Tongue (tissue), 2 donors: ENCODE data around the gene HSD3B7. TPM values are rescaled to one million over a fixed set of nuclear protein-coding genes. Genes with fewer than 3 reads are reported as not detected.
"Not testable (repeated sequence)": the region's sequence is repeated elsewhere in the genome, so short reads cannot be mapped to it uniquely, and the experiment has no call there.

Experiments used
- DNase-seq: peaks from one replicate; pipeline ENCODE4 v3.0.0-alpha.2; 2015
- total RNA-seq: library from RNA; depleted of rRNA; stranded (reverse); fragments of >200 nt; gene quantifications from one replicate; pipeline ENCODE4 v1.2.3, GENCODE V29; 2014

Gene HSD3B7
- total RNA-seq, 1 donor from 2014 or later = 15.9 TPM

DNA sequence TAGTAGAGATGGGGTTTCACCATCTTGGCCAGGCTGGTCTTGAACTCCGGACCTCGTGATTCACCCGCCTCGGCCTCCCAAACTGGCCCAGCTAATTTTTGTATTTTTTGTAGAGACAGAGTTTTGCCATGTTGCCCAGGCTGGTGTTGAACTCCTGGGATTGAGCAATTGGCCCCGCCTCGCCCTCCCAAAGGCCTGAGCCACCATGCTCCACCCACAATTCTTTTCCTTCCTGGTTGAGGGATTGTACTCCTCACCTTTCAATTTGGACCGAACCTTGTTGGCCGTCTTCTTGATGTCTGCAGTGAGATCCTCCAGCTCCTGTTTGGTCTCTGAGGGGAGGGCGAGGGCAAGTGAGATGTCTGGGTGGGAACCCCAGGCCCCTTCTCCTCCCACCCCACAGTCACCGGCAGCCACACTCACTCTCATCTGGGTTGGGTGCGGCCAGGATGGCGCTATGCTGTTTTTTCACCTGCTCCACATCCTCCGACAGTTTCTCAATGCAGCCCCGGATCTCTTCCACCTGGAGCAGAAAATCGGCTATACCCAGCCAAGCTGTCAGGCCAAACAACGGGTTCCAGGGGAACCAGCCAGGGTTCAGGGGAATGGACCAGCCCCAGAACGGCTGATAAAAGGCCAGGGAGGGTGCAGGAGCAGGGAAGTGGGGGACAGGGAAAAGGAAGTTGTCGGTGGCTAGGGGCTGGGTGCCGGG, 15.8 kb downstream of the HSD3B7 start:
- DNase-seq = no peak

DNA sequence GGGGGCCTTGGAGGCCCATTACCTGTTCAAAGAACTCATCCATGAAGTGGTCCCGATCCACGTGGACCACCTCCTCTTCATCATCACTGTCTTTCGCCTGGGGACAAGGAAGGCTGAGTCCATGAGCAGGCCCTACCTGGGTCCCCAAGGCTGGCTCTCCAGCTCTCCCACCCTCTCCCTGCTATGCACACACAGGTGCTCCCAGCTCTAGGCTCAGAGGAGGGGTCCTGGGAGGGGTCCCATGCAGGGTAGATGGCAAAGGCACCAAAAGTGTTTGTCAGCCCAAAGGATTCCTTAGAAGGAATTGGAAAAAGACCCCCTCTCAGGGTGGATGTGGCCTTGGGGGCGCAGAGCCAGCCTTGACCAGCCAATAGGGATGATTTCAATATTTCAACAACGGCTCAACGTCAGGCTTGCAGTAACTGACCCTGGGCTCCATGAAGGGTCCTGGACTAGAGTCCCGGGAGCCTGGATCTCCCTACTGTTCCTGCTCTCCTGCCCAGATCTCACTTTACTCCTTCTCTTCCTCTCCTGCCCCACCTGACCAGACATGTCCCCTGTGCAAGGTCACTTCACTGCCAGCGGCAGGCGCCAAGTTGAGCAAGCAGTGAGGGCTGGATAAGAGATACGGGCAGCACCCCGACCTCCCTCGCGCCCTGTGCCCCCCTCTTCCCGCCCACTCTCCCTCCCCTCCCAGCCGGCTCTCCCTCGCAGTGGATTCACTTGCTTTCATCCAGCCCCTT, 16.7 kb downstream of the HSD3B7 start:
- DNase-seq = no peak

DNA sequence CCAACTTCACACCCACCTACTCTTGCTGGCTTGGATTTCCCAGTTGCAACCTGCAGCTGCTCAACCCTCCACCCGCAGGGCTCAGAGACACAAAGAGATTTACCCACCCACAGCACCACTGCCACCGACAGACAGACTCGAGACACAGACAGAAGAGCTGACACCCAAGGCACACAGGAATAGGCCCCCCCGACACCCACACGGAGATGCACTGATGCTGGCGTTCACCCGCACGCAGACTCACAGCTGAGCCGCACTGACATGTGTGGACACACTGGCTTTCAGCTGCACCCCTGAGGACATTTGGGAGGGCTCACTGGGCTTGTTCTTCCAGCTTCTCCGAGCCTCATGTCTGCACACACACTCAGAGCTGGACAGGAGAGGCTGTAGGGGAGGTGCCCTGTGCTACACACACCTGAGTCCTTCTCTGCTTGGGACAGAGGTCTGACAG, 17.3 kb downstream of the HSD3B7 start:
- DNase-seq = peak; percentile 50

DNA sequence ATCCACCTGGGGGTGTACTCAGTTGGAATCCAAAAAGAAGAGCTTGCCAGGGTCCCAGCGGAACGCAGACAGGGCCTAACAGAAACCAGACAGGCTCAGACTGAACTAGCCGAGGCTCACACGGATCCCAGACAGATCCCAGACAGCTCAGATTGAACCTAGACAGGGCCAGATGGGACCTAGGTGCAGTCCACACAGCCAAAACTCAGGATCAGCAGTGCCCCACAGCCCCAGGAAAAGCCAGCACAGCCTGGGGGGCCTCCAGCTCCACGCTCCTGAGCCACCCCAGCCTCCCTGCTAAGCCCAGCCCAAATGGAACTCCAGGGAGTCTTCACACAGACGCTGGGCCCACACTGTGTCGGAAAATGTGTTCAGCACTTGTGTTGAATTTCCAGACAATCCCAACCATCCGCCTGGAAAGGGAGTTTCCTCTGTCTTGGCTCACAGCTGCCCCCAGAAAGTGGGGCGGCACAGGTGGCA, 17.9 kb downstream of the HSD3B7 start:
- DNase-seq = peak; percentile 74

DNA sequence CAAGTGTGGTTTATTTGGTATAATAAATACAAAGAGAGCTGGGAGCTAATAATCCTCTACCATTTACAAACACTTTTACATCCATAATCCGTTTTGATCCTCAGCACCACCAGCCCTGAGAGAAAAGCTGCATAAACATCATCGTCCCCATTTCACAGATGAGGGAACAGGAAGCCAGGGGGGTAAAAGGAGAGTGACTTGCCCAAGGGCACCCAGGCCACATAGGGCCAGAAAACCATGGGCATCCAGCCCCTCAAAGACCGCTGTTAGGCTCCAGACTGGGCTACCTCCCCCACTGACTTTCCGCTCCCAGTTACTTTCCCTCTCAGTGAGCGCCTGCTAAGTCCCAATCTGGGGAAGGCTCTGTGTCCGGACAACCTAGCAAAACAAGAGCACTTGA, 18.7 kb downstream of the HSD3B7 start:
- no peak for DNase-seq

DNA sequence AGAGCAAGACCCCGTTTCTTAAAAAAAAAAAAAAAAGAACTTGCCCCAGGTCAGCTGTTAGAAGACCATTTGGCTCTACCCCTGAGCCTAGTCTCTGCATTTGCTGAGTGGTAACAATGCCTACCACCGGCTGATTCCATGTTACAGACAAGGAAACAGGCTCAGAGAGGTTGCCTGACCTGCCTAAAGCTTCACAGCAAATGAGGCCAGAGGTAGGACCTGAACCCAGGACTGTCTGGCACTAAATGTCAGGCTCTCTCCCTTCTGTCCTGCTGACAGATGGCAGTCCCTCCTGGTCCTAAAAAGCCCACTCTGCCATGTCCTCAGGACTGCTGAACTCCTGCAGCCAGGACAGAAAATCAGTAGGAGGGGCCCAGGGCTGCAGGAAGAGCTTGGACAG, 19.7 kb downstream of the HSD3B7 start:
- no peak for DNase-seq

DNA sequence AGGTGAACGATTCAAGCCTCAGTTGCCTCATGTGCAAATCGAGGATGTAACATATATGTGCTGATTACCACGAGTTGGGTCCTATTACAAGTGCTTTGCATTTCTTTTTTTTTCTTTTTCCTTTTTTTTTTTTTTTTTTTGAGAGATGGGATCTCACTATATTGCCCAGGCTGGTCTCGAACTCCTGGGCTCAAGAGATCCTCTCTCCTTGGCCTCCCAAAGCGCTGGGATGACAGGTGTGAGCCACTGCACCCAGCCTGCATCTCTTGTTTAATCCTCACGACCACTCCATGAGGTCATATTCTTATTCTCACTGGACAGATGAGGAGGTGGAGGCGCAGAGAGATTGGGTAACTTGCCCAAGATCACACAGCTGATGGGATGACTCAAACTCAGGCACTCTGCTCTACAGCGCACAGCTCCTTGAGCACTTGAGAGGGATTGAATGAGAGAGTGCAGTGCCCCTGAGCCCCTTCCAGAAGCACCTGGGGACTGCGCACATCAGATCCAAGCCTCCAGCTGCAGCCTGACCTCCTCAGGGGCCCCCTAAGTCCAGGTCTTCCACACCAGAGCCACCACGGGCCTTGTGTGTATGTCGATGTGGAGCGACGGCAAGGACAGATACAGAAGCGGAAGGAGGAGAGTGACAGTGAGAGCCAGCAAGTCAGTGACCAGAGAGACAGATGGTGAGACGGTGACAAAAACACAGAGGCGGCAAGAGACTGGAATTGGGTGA, 20.5 kb downstream of the HSD3B7 start:
- no peak for DNase-seq

DNA sequence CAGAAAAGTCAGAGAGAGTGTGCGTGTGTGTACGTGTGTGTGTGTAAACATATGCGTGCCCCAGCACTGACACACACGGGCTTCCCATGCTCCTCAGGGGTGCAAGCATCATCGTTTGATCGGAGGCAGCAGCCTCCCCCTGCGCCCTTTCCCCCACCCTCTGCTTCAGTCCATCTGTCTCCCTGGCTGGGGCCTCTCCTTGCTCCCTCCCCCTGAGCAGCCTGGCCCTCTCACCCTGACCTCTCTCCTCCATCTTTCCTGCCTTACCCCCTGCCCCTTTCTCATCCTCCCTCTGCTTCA, 21.0 kb downstream of the HSD3B7 start:
- no peak for DNase-seq

DNA sequence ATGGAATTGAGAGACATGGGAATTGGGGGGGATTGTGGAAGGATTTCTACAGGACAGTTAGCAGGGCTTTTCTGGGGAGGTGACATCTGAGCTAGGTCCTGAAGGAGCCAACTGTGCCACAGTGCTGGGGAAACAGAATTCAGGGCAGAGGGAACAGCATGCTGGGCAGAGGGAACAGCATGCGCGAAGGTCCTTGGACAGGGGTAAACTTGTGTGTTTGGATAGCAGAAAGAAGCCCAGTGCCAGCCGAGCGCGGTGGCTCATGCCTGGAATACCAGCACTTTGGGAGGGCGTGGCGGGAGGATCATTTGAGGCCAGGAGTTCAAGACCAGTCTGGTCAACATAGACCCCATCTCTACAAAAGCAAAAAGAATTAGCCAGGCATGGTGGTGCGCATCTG, 21.6 kb downstream of the HSD3B7 start:
- no peak for DNase-seq

DNA sequence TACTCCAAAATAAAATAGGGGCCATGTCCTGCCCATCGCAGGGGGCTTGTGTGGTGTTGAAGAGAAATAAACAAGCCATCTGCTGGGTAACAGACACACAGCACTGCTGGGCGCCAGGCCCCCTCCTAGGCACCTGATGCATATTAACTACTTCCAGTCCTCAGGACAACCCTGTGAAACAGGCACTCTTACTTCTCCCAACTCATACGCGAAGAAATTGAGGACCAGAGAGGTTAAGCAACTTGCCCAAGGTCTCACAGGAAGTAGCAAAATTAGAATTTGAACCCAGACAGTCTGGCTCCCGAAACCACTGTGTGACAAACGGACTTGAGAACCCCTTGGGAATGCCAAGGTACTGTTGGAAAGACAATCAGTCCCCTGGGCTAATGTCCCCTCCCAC, 22.7 kb downstream of the HSD3B7 start:
- DNase-seq = no peak

DNA sequence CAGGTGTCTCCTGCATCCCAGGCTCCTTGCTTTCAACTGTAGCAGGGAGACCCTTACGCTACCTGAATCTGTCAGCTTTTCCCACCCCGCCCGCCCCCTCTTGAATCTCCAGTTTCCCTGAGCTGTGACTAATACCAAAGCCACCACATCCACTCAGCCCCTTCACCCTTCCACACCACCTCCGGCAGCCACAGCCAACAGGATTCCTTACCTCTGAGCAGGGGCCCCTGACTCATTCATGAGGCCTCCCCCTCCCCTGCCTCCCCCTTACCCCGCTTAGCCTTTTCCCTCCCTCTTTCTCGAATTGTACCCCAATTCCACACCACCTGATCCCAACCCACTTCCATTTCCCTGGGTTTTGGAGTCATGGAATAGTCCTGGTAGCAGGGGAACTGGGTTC, 23.1 kb downstream of the HSD3B7 start:
- no peak for DNase-seq

DNA sequence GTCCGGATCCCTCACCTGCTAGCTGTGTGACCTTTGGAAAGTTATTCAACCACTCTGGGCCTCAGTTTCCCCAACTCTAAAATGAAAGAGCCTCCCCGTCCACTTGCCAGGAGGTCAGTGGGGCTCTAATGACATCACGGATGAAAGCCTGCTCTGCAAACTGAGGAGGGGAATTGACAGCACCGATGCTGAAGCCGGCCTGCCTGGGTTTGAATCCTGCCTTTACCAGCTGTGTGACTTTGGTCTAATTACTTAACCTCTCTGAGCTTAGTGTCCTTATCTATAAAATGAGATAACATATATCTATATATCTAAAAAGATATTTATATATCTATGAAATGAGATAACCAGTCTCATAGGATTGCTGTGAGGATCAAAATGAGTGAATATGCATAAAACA, 23.5 kb downstream of the HSD3B7 start:
- DNase-seq = no peak

DNA sequence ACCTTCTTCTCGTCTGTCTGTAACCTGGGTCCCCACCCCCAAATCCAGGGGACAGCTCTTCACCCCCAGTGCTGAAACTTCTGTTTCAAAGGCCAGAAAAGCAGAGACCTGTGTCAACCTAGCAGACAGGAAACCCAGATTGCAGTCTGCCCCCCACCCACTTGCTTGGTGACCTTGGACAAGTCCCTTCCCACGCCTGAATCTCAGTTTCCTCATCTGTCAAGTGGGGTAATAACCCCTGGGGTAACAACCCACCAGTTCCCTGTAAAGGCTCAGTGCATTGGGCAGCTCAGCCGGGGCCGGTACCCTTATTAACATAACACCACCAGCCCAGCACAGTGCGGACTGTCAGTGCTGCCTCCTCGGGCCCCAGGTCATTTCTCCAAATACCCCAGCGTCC, 24.1 kb downstream of the HSD3B7 start:
- DNase-seq = no peak

DNA sequence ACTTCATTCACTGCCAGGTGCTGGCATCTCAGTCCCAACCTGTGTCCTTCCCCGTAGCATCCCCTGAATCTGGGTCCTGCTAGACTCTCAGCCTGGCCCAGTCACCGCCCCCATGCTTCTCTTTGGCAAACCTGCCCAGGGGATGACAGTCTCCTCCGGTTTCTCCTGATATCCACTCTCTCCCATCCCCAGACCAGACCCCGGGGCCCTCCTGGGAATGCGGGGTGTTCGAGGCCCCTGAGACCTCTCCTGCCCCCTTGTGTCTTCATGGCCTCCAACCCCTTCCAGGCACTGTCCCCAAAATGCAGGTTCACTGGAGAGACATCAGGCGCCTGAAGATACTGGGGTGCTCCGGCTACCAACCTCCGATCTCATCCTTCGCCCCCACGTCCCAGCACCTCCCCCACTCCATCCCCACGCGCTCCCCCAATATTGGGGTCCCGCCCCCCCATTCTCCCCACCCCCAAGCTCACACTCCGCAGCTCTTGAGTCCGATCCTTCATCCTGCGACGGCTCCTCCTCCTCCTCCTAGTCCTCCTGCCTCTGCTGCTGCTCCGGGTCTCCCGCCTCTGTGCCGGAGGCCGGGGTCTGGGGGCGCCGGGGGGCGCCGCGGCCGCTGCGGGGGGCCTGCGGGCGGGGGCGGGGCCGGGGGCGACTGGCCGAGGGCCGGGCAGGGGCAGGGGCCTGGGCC, 25.0 kb downstream of the HSD3B7 start:
- DNase-seq = no peak

DNA sequence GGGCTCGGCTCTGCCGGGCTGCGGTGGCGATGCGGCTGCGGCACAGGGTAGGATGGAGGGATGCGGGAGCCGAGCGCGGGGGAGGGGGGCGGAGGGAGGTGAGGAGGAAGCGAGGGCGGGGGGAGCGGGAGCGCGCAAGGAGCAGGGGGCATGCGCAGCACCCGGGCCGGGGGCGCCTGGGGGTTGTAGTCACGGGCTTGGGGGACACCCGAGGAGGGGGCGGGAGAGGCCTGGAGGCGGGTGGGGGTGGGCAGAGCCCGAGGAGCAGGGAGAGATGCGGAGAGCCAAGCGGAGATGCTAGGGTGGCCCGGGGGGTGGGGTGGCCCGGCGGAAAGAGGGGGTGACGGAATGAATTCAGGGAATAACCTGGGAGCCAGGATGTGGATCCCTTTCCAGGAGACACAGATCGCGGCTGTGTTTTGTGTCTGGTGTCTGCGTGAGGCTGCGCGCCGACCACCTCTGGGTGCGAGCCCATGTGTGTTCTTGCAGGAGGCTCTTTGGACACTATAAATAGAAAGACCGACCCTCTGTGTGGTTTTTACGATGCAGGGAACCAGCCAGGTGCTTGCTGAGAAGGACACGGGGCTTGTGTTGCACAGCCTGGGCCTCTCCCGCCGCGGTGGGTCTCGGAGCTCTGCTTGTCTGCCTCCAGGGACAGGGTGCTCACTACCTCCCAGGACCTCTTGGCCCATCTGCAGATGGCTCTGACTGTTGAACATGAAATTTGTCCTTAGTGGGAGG, 25.7 kb downstream of the HSD3B7 start, which contains the start of gene STX1B:
Gene STX1B (minus strand): TSS at position 54 of the 741 bp plus-strand sequence. CDS start 242 bp downstream, outside the sequence.
- DNase-seq = peak; percentile 79

DNA sequence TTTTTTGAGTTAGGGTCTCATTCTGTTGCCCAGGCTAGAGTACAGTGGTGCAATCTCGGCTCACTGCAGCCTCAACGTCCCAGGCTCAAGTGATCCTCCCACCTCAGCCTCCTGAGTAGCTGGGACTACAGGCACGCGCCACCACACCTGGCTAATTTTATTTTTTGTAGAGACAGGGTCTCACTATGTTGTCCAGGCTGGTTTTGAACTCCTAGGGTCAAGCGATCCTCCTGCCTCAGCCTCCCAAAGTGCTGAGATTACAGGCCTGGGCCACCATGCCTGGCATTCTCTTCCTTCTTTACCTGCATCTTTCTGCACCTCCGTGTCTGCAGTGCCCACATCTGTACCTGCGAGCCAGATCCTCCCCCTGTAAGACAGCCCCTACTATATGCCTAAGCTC, 26.8 kb downstream of the HSD3B7 start:
- DNase-seq = not testable (repeated sequence)

DNA sequence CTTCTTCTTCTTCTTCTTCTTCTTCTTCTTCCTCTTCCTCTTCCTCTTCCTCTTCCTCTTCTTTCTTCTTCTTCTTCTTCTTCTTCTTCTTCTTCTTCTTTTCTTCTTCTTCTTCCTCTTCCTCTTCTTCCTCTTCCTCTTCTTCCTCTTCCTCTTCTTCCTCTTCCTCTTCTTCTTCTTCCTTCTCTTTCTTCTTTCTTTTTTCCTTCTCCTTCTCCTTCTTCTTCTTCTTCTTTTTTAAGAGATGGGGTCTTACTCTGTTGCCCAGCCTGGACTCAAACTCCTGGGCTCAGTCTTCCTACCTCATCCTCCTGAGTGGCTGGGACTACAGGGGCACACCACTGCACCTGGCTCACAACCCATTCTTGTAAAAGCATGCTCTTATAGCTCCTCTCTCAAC, 28.3 kb downstream of the HSD3B7 start:
- DNase-seq = not testable (repeated sequence)

DNA sequence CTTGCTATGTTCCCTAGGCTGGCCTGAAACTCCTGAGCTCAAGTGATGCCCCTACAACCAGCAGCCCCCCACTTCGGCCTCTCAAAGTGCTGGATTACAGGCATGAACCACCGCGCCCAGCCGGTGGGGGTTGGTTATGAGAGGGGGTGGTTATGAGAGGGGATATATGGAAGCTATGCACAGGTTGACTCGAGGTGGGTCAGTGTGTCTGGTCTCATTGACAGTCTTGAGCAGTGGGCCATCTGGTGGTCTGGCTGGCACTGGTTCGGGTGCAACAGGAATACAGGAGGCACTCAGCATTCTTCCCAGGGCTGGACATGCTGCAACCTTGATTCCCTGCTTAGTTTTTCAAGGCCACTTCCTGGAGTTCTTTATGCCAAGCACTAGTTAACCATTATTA, 31.0 kb downstream of the HSD3B7 start:
- DNase-seq = no peak

DNA sequence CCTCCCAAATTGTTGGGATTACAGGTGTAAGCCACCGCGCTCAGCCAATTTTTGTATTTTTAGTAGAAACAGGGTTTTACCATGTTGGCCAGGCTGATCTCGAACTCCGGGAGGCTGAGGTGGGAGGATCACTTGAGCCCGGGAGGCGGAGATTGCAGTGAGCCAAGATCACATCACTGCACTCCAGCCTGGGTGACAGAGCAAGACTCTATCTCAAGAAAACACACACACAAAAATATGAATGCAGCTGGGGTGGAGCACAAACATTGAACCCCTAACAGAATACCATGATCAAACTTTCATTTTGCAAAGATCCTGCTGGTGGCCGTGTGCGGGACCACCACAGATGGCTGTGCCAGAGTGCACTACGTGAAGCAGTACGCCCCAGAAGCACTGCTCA, 32.7 kb downstream of the HSD3B7 start:
- not testable (repeated sequence) for DNase-seq

DNA sequence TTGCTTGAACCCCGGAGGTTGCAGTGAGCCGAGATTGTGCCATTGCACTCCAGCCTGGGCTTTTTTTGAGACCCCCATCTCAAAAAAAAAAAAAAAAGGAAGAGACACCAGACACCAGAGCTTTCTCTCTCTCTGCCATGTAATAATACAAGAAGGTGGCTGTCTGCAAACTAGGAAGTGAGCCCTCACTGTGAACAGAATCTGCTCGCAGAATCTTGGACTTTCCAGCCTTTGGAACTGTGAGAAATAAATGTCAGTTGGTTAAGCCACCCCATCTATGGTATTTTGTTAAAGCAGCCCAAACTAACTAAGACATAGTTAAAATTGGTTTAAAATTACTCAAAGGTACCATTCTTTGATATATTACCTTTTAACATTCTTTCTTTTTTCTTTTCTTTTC, 35.5 kb downstream of the HSD3B7 start:
- DNase-seq = no peak

DNA sequence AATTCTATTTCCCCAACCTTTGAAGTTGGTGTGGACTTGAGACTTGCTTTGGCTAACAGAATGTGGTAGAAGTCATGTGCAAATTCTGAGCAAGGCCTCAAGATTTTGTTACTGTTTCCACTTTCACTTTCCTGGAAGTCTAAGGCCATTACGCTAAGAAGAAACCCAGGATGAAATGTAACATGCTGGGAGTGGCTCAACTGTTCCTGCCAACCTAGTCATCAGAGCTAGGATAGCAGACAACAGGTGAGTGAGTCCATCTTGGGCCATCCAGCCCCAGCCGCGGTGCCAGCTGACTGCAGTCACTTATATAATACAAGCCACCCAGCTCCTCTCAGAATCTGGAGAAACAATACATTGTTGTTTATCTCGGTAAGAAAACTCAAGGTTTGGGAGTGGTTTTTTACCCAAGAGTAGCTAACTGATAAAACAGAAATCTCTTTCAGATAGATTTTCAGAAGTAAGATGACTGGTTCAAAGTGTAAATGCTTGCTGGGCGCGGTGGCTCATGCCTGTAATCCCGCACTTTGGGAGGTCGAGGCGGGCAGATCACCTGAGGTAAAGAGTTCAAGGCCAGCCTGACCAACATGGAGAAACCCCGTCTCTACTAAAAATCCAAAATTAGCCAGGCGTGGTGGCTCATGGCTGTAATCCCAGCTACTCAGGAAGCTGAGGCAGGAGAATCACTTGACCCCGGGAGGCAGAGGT, 37.7 kb downstream of the HSD3B7 start:
- DNase-seq = peak; percentile 44
